Testis (tissue), 2 donors: ENCODE measurements around the gene NLRC5.

Experiments used
- POLR2A ChIP-seq: fragments of 450-650 bp; IDR thresholded peaks from one replicate; pipeline ENCODE4 v1.6.1; 2017; ENCODE audit warnings: antibody characterized with exemption, mild to moderate bottlenecking, moderate library complexity
- TF ChIP-seq, protein P1 (sequence below), 3 experiments: fragments of 450-650 bp in 2 of 3; fragments of 200-600 bp in 1 of 3; sonication (generic) in 1 of 3; IDR thresholded peaks; one replicate each; pipeline ENCODE4 v1.5.1; 2016 to 2019; ENCODE audit warnings: antibody characterized with exemption in 3 of 3, mild to moderate bottlenecking in 2 of 3, moderate library complexity in 1 of 3

DNA sequence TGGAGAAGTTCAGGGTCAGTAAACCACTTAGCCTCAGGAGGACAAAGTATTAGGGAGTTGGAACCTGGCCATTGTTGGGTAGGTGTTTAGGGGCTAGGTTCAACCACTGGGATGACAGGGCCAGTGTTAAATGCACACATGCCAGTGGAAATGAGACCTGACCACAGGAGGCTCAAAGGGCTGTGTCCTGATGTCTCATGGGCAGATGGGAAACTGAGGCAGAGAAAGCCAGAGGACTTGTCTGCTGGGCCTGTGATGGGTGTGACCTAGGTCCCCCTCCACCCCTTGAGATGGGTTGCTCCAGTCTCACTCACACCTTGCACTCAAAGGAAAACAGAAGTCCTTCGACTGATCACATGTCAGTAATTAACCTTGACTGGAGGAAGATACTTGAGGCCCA lies 119.1 kb downstream of the NLRC5 start:
- TF ChIP-seq, protein P1, sequence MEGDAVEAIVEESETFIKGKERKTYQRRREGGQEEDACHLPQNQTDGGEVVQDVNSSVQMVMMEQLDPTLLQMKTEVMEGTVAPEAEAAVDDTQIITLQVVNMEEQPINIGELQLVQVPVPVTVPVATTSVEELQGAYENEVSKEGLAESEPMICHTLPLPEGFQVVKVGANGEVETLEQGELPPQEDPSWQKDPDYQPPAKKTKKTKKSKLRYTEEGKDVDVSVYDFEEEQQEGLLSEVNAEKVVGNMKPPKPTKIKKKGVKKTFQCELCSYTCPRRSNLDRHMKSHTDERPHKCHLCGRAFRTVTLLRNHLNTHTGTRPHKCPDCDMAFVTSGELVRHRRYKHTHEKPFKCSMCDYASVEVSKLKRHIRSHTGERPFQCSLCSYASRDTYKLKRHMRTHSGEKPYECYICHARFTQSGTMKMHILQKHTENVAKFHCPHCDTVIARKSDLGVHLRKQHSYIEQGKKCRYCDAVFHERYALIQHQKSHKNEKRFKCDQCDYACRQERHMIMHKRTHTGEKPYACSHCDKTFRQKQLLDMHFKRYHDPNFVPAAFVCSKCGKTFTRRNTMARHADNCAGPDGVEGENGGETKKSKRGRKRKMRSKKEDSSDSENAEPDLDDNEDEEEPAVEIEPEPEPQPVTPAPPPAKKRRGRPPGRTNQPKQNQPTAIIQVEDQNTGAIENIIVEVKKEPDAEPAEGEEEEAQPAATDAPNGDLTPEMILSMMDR (IDR thresholded peaks at IDR 0.05) = no peak
- no peak for TF ChIP-seq POLR2A
